HS-27A (cell line): ENCODE data around the gene SLC4A2.

Experiments used
- DNase-seq: peaks from one replicate; pipeline ENCODE4 v3.0.0-alpha.2; 2012; ENCODE audit warnings: low read depth, missing footprints

The SLC4A2 gene

GRCh38 chr7:151062399-151063211, 3.2 kb downstream of the SLC4A2 start:
- no peak for DNase-seq

GRCh38 chr7:151063212-151063561, 3.8 kb downstream of the SLC4A2 start:
- DNase-seq = no peak

- no peak for DNase-seq
Measured at GRCh38 chr7:151064454-151064853, 5.1 kb downstream of the SLC4A2 start.

GRCh38 chr7:151064993-151065392, 5.6 kb downstream of the SLC4A2 start:
- DNase-seq = no peak

GRCh38 chr7:151065516-151065915, 6.1 kb downstream of the SLC4A2 start:
- DNase-seq = no peak

- no peak for DNase-seq
Measured at GRCh38 chr7:151066273-151066974, 7.0 kb downstream of the SLC4A2 start.

- no peak for DNase-seq
Measured at GRCh38 chr7:151068069-151068773, 8.8 kb downstream of the SLC4A2 start.

GRCh38 chr7:151069841-151070573, 10.6 kb downstream of the SLC4A2 start:
- DNase-seq = no peak

GRCh38 chr7:151070574-151070960, 11.2 kb downstream of the SLC4A2 start:
- DNase-seq = no peak

GRCh38 chr7:151071032-151071866, 11.9 kb downstream of the SLC4A2 start:
- DNase-seq = no peak

- DNase-seq = no peak
Measured at GRCh38 chr7:151073990-151074389, 14.6 kb downstream of the SLC4A2 start.

GRCh38 chr7:151074817-151075661, 15.7 kb downstream of the SLC4A2 start:
- DNase-seq = no peak

GRCh38 chr7:151075662-151075971, 16.2 kb downstream of the SLC4A2 start:
- no peak for DNase-seq

- no peak for DNase-seq
Measured at GRCh38 chr7:151075978-151076426, 16.6 kb downstream of the SLC4A2 start.

- DNase-seq = no peak
Measured at GRCh38 chr7:151076863-151077704, 17.7 kb downstream of the SLC4A2 start.

GRCh38 chr7:151077705-151078232, 18.4 kb downstream of the SLC4A2 start:
- DNase-seq = no peak

- DNase-seq = no peak
Measured at GRCh38 chr7:151078233-151079040, 19.0 kb downstream of the SLC4A2 start.

- no peak for DNase-seq
Measured at GRCh38 chr7:151079199-151079910, 20.0 kb downstream of the SLC4A2 start.
